Smooth muscle cell (in vitro differentiated cells): Measurements from ENCODE around the gene CASP8AP2. TPM values are rescaled to one million over a fixed set of nuclear protein-coding genes. Genes with fewer than 3 reads are reported as not detected.

Experiments
- DNase-seq: peaks from one replicate; lab custom pipeline; 2025; ENCODE audit not compliant: unreplicated experiment; lab: John Stamatoyannopoulos, UW
- H2AFZ ChIP-seq: fragments of 200-600 bp; sonication (generic); 2 replicates; pipeline ENCODE4 v1.6.0; 2016; ENCODE audit warnings: antibody characterized with exemption, low read depth, mild to moderate bottlenecking
- H3F3A ChIP-seq: fragments of 200-600 bp; sonication (generic); 2 replicates; pipeline ENCODE4 v1.6.0; 2017; ENCODE audit warnings: antibody characterized with exemption, low read depth
- H3K27ac ChIP-seq: fragments of 200-600 bp; sonication (generic); 2 replicates; pipeline ENCODE4 v1.5.1; 2016; ENCODE audit warnings: low read depth, mild to moderate bottlenecking
- H3K27me3 ChIP-seq: fragments of 200-600 bp; sonication (generic); 2 replicates; pipeline ENCODE4 v1.6.1; 2016; ENCODE audit warnings: low read depth, mild to moderate bottlenecking
- H3K36me3 ChIP-seq: fragments of 200-600 bp; sonication (generic); 2 replicates; pipeline ENCODE4 v1.5.1; 2016; ENCODE audit warnings: low read depth
- H3K4me1 ChIP-seq: fragments of 200-600 bp; sonication (generic); 2 replicates; pipeline ENCODE4 v1.5.1; 2016; ENCODE audit warnings: low read depth
- H3K4me2 ChIP-seq: fragments of 200-600 bp; sonication (generic); 2 replicates; pipeline ENCODE4 v1.6.0; 2016; ENCODE audit warnings: mild to moderate bottlenecking
- H3K4me3 ChIP-seq: fragments of 200-600 bp; sonication (generic); 2 replicates; pipeline ENCODE4 v1.5.1; 2016; ENCODE audit warnings: mild to moderate bottlenecking
- H3K79me2 ChIP-seq: fragments of 200-600 bp; sonication (generic); 2 replicates; pipeline ENCODE4 v1.6.0; 2016; ENCODE audit warnings: low read depth, mild to moderate bottlenecking
- H3K9ac ChIP-seq: fragments of 200-600 bp; sonication (generic); 2 replicates; pipeline ENCODE4 v1.6.0; 2016; ENCODE audit warnings: low read depth
- H3K9me3 ChIP-seq: fragments of 200-600 bp; sonication (generic); replicated peaks from 2 replicates; pipeline ENCODE4 v1.5.1; 2016; ENCODE audit warnings: low read depth
- H4K20me1 ChIP-seq: fragments of 200-600 bp; sonication (generic); 2 replicates; pipeline ENCODE4 v1.6.0; 2016; ENCODE audit warnings: low read depth
- WGBS: methylation state at CpG from one replicate; pipeline ENCODE4 v1.1.7; 2016; ENCODE audit warnings: low lambda C conversion rate; 5-methylcytosine and 5-hydroxymethylcytosine counted together
- polyA plus RNA-seq: library from polyadenylated mRNA; unstranded; fragments of >200 nt; fragmentation: Nextera tagmentation; extraction: Ambion mirVana; gene quantifications from 2 replicates; pipeline ENCODE4 v1.2.1, GENCODE V29; 2016
- total RNA-seq: library from RNA; depleted of rRNA; stranded (reverse); fragments of >200 nt; gene quantifications from 2 replicates; pipeline ENCODE4 v1.2.3, GENCODE V29; 2014
- TF ChIP-seq, protein P1 (sequence below): fragments of 200-600 bp; sonication (generic); IDR thresholded peaks from 2 replicates; pipeline ENCODE4 v1.5.1; 2017; ENCODE audit warnings: borderline replicate concordance, mild to moderate bottlenecking, antibody characterized with exemption; ENCODE audit not compliant: insufficient read depth, poor library complexity, severe bottlenecking

CASP8AP2 gene
- total and polyA plus RNA-seq, 2 experiments from 2014 or later: 13.3 to 18.7 TPM

DNA sequence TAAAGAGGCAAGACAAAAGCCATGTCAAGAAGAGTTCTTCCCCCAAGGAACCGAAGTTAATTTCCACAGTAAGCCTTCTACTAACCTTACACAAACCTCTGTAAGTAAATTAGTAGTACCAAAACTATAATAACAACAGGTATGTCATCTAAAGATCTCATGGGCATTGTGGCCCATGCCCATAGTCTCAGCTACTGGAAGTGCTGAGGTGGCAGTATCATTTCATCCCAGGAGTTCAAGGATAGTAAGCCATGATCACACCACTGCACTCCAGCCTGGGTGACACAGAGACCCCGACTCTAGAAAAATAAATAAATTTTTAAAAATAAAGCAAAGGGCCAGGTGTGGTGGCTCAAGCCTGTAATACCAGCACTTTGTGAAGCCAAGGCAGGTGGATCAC is 39.3 kb upstream of the CASP8AP2 start:
- Histone ChIP-seq H3K4me1 (no peaks in the 10 kb centered on the region), H3K4me3 (no peak overlapping the region), H2AFZ (no peak overlapping the region), H3K27me3 (no peaks in the 10 kb centered on the region), H3K4me2 (no peak overlapping the region), H4K20me1 (peaks cover 6% of the 10 kb centered on the region), H3K36me3 (peaks cover 13% of the 10 kb centered on the region), H3K9ac (no peak overlapping the region), H3K79me2 (no peaks in the 10 kb centered on the region), H3F3A (no peaks in the 10 kb centered on the region), H3K27ac (no peak overlapping the region), H3K9me3 (no peaks in the 10 kb centered on the region)
- WGBS: 97% methylated on average over 2 of the region's 2 CpGs
- TF ChIP-seq, protein P1, sequence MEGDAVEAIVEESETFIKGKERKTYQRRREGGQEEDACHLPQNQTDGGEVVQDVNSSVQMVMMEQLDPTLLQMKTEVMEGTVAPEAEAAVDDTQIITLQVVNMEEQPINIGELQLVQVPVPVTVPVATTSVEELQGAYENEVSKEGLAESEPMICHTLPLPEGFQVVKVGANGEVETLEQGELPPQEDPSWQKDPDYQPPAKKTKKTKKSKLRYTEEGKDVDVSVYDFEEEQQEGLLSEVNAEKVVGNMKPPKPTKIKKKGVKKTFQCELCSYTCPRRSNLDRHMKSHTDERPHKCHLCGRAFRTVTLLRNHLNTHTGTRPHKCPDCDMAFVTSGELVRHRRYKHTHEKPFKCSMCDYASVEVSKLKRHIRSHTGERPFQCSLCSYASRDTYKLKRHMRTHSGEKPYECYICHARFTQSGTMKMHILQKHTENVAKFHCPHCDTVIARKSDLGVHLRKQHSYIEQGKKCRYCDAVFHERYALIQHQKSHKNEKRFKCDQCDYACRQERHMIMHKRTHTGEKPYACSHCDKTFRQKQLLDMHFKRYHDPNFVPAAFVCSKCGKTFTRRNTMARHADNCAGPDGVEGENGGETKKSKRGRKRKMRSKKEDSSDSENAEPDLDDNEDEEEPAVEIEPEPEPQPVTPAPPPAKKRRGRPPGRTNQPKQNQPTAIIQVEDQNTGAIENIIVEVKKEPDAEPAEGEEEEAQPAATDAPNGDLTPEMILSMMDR: no peak
- no peak for DNase-seq

DNA sequence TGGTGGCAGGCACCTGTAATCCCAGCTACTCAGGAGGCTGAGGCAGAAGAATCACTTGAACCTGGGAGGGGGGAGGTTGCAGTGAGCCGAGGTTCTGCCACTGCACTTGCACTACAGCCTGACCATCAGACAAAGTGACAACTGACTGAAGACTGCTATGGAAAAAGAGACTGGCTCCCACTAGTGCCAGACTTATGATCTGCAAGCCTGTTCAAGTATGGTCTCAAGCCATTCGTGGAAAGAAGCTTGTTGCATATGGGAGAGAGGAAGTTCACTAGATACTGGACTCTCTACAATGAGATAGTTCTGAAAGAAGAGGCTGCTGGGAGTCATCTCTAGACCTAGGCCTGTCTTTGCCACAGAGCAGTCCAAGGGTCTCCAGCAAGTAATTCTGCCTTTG is 36.8 kb upstream of the CASP8AP2 start:
- Histone ChIP-seq H3K4me3 (no peak overlapping the region), H3K9ac (no peak overlapping the region), H3K27ac (no peak overlapping the region), H3K27me3 (no peaks in the 10 kb centered on the region), H3F3A (no peaks in the 10 kb centered on the region), H2AFZ (no peak overlapping the region), H3K36me3 (peaks cover 4% of the 10 kb centered on the region), H3K79me2 (no peaks in the 10 kb centered on the region), H3K4me2 (no peak overlapping the region), H4K20me1 (peaks cover 6% of the 10 kb centered on the region), H3K9me3 (no peaks in the 10 kb centered on the region), H3K4me1 (no peaks in the 10 kb centered on the region)
- DNase-seq: no peak
- TF ChIP-seq, protein P1: peak; percentile 32
- WGBS: 72% methylated on average over 2 of the region's 2 CpGs

DNA sequence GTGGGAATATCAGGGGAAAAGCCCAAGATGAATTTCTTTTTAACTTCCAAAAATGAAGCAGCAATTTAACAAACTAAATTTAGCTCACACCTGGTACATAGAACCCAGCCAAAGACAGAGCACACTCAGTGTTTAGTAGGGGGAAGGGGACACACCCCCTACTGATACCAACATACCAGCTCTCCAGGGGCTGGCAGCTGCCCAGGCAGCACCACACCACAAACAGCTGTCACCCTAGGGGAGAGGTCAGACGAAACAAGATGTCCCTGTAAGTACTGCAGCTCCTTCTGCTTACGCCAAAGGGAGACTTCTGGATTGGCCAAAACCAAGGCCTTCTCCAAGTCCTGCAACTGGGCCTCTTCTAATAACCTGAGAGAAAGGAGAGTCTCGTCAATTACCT is 36.1 kb upstream of the CASP8AP2 start:
- WGBS: 97% methylated on average over 3 of the region's 3 CpGs
- DNase-seq: no peak
- no peak overlapping the region for H3K4me2 ChIP-seq
- no peak overlapping the region for H3K9ac ChIP-seq
- no peaks in the 10 kb centered on the region for H3K79me2 ChIP-seq
- H4K20me1 ChIP-seq: peaks cover 6% of the 10 kb centered on the region
- H3F3A ChIP-seq: no peaks in the 10 kb centered on the region
- TF ChIP-seq, protein P1: no peak
- H2AFZ ChIP-seq: no peak overlapping the region
- H3K27ac ChIP-seq: no peak overlapping the region
- no peaks in the 10 kb centered on the region for H3K27me3 ChIP-seq
- no peak overlapping the region for H3K4me3 ChIP-seq
- no peaks in the 10 kb centered on the region for H3K9me3 ChIP-seq
- H3K36me3 ChIP-seq: no peaks in the 10 kb centered on the region
- no peaks in the 10 kb centered on the region for H3K4me1 ChIP-seq

DNA sequence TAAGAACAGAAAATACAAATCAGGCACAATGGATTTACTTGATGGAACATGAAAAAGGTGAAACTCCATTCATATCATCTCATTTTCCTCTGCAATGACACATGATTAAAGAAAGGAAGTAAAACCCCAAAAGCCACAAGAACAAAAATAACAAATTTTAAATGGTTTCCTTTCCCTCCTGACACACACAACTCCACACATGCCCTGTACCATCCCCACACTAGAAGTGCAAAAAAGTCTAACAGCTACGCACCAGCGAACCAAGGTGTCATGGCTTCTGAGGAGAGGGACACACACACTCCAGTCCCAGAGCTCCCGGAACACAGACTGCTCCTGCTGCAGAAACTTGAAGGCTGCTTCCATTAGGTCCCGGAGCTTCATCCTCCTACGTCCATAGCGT is 35.4 kb upstream of the CASP8AP2 start:
- WGBS: 93% methylated on average over 6 of the region's 6 CpGs

More for the DNA sequence above, 35.4 kb upstream of the CASP8AP2 start:
- Histone ChIP-seq H2AFZ (no peak overlapping the region), H3K4me1 (no peaks in the 10 kb centered on the region), H4K20me1 (peaks cover 6% of the 10 kb centered on the region), H3F3A (no peaks in the 10 kb centered on the region), H3K4me2 (no peak overlapping the region), H3K9ac (no peak overlapping the region), H3K27me3 (no peaks in the 10 kb centered on the region), H3K36me3 (no peaks in the 10 kb centered on the region), H3K4me3 (no peak overlapping the region), H3K27ac (no peak overlapping the region), H3K9me3 (no peaks in the 10 kb centered on the region), H3K79me2 (no peaks in the 10 kb centered on the region)
- DNase-seq: no peak
- TF ChIP-seq, protein P1: no peak
